ENCODE measurements around the gene TIMP4. TPM values are rescaled to one million over a fixed set of nuclear protein-coding genes. Genes with fewer than 3 reads are reported as not detected.

The TIMP4 gene
- polyA plus RNA-seq, 2 of the 4 experiments (the other 2 are of a cell fraction), result 15.7 to 16.0 TPM

DNA sequence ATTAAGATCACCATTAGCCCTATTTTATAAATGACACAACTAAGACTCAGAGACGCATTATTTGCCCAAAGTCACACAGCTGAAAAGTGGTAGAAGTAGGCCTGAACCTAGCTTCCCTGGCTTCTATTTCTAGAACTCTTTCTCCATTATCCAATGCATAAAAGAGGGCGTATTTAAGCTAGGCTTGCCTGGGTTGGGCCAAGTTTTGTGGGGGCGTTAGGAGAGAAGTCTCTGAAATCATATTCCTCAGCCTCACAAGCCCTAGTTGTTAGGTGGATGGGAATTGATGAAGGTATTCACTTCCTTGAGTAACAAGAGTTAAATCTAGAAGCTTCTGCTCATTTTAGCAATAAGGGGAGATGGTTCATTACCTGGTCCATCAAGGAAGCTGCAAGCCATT, 22.3 kb downstream of the TIMP4 start:
- H3K4me1 ChIP-seq, result no peaks in the 10 kb centered on the region
- DNase-seq (ENCODE audit: low read depth in 1 of 2, low spot score in 1 of 2) (no peak), ATAC-seq (no peak), FAIRE-seq (no peak)
- 79% methylated on average over 3 of the region's 3 CpGs for WGBS (ENCODE audit: missing lambda C conversion rate)
- no peaks in the 10 kb centered on the region for H3K9me3 ChIP-seq
- TF ChIP-seq HOXB5 (CRISPR knock-in tag; IDR thresholded peaks at IDR 0.05) (no peak), ESRRA (IDR thresholded peaks at IDR 0.05; ENCODE audit: borderline replicate concordance, low read length) (no peak), FOXS1 (CRISPR knock-in tag; IDR thresholded peaks at IDR 0.05) (no peak), MYC (IDR thresholded peaks at IDR 0.05; ENCODE audit: borderline replicate concordance, low read length) (no peak)
- POLR2A ChIA-PET, result no interaction called here
- no peak overlapping the region for H3K4me3 ChIP-seq
- no peak overlapping the region for H3K4me2 ChIP-seq
- CTCF ChIA-PET, result interaction anchor here (0.6 to 36.8 kb wide), 9 partner anchors 10 to 755 kb away, joined by 3 to 976 read pairs (median 16); partner anchors contain the start of gene TSEN2
- H3K27ac ChIP-seq, result no peak overlapping the region

DNA sequence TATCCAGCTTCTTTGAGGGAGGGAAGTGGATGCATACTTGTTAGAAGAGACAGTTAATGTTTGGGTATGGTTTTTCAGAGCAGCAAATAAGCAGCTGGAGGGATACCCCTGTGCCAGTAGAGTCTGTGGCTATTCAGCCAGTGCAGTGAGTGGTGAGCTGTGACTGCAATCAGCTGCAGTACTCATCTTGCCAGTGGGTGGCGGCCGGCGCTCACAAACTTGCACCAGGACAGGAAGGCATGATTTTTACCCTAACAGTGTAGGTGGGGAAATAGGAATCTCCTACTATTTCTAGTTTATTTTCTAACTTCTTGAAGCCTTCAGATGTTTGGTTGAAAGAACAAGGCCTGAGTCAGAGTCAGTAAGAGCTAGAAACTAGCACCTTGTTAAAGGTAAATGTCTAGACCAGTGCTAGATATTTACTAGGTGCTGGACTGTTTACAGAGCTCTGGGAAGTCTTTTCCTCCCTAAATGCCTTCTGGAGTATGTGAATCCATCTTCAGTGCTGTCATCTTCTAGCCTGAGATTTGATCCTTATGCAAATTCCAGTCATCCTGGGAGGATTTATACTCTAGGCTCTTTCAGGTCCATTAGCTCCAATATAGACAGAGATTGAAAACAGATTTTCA, 23.6 kb downstream of the TIMP4 start:
- ATAC-seq (peak; percentile 96), DNase-seq (ENCODE audit: low read depth in 1 of 2, low spot score in 1 of 2) (peak; percentile 64 to 66), FAIRE-seq (peak; percentile 49)
- Histone ChIP-seq H3K27ac (peak overlapping the region; percentile 0 to 39; a peak in 3 of 6 replicates), H3K4me2 (no peak overlapping the region), H3K9me3 (no peaks in the 10 kb centered on the region), H3K4me1 (no peaks in the 10 kb centered on the region), H3K4me3 (no peak overlapping the region)
- TF ChIP-seq RAD21 (conservative IDR thresholded peaks at IDR 0.05 in 1 of 2, IDR thresholded peaks at IDR 0.05 in 1 of 2) (peak; percentile 98), SMC3 (IDR thresholded peaks at IDR 0.05) (peak; percentile 96)
- TF ChIP-seq, protein P1, sequence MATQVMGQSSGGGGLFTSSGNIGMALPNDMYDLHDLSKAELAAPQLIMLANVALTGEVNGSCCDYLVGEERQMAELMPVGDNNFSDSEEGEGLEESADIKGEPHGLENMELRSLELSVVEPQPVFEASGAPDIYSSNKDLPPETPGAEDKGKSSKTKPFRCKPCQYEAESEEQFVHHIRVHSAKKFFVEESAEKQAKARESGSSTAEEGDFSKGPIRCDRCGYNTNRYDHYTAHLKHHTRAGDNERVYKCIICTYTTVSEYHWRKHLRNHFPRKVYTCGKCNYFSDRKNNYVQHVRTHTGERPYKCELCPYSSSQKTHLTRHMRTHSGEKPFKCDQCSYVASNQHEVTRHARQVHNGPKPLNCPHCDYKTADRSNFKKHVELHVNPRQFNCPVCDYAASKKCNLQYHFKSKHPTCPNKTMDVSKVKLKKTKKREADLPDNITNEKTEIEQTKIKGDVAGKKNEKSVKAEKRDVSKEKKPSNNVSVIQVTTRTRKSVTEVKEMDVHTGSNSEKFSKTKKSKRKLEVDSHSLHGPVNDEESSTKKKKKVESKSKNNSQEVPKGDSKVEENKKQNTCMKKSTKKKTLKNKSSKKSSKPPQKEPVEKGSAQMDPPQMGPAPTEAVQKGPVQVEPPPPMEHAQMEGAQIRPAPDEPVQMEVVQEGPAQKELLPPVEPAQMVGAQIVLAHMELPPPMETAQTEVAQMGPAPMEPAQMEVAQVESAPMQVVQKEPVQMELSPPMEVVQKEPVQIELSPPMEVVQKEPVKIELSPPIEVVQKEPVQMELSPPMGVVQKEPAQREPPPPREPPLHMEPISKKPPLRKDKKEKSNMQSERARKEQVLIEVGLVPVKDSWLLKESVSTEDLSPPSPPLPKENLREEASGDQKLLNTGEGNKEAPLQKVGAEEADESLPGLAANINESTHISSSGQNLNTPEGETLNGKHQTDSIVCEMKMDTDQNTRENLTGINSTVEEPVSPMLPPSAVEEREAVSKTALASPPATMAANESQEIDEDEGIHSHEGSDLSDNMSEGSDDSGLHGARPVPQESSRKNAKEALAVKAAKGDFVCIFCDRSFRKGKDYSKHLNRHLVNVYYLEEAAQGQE (IDR thresholded peaks at IDR 0.05), result no peak
- TF ChIP-seq, protein P2, sequence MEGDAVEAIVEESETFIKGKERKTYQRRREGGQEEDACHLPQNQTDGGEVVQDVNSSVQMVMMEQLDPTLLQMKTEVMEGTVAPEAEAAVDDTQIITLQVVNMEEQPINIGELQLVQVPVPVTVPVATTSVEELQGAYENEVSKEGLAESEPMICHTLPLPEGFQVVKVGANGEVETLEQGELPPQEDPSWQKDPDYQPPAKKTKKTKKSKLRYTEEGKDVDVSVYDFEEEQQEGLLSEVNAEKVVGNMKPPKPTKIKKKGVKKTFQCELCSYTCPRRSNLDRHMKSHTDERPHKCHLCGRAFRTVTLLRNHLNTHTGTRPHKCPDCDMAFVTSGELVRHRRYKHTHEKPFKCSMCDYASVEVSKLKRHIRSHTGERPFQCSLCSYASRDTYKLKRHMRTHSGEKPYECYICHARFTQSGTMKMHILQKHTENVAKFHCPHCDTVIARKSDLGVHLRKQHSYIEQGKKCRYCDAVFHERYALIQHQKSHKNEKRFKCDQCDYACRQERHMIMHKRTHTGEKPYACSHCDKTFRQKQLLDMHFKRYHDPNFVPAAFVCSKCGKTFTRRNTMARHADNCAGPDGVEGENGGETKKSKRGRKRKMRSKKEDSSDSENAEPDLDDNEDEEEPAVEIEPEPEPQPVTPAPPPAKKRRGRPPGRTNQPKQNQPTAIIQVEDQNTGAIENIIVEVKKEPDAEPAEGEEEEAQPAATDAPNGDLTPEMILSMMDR (IDR thresholded peaks at IDR 0.05), result peak; percentile 95
- WGBS (ENCODE audit: missing lambda C conversion rate), result 0% methylated on average over 3 of the region's 3 CpGs
- POLR2A ChIA-PET, result interaction anchor here (1.0 kb wide), 2 partner anchors 41 to 345 kb away, joined by 3 read pairs; no protein-coding TSS in a partner anchor
- CTCF ChIA-PET, result interaction anchor here (0.5 to 36.8 kb wide), 57 partner anchors 8 to 757 kb away, joined by 3 to 976 read pairs (median 4); partner anchors contain the start of genes TIMP4 and TSEN2

DNA sequence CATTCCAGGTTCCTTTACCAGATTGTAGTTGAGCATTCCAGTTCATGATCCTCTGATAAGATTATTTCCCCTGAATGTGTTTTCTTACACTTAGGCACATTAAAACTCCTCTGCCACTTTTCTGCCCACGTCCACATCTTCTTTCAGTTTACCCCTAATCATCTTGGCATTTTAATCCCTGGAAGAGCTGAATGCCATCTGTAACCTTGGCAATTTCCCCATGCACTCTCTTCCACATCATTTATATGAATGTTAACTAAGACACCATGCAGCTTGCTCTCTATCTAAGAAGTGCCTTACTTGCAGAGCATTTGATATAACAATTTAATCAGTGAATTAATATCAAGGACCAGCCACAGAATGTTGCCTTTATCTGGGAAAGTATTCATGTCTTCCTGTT, 25.8 kb downstream of the TIMP4 start:
- ChIA-PET POLR2A (no interaction called here), CTCF (interaction anchor here (0.7 to 36.8 kb wide), 9 partner anchors 9 to 709 kb away, joined by 3 to 976 read pairs (median 3); partner anchors contain the start of gene TSEN2)
- no peak overlapping the region for H3K4me3 ChIP-seq
- DNase-seq (ENCODE audit: low read depth in 1 of 2, low spot score in 1 of 2) (no peak), FAIRE-seq (no peak), ATAC-seq (no peak)
- no peaks in the 10 kb centered on the region for H3K9me3 ChIP-seq
- H3K4me1 ChIP-seq, result no peaks in the 10 kb centered on the region
- H3K27ac ChIP-seq, result no peak overlapping the region
- H3K4me2 ChIP-seq, result no peak overlapping the region
- TF ChIP-seq, protein P3, sequence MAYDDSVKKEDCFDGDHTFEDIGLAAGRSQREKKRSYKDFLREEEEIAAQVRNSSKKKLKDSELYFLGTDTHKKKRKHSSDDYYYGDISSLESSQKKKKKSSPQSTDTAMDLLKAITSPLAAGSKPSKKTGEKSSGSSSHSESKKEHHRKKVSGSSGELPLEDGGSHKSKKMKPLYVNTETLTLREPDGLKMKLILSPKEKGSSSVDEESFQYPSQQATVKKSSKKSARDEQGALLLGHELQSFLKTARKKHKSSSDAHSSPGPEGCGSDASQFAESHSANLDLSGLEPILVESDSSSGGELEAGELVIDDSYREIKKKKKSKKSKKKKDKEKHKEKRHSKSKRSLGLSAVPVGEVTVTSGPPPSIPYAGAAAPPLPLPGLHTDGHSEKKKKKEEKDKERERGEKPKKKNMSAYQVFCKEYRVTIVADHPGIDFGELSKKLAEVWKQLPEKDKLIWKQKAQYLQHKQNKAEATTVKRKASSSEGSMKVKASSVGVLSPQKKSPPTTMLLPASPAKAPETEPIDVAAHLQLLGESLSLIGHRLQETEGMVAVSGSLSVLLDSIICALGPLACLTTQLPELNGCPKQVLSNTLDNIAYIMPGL (CRISPR knock-in tag; IDR thresholded peaks at IDR 0.05; ENCODE audit: borderline replicate concordance), result no peak
- TF ChIP-seq MAZ (IDR thresholded peaks at IDR 0.05; ENCODE audit: borderline replicate concordance, low read depth, low read length), result no peak
- TF ChIP-seq RAD21 (conservative IDR thresholded peaks at IDR 0.05 in 1 of 2, IDR thresholded peaks at IDR 0.05 in 1 of 2), result no peak
- TF ChIP-seq HOXA7 (CRISPR knock-in tag; IDR thresholded peaks at IDR 0.05), result no peak
- no peak for TF ChIP-seq EP300 (IDR thresholded peaks at IDR 0.05)
- TF ChIP-seq, protein P4, sequence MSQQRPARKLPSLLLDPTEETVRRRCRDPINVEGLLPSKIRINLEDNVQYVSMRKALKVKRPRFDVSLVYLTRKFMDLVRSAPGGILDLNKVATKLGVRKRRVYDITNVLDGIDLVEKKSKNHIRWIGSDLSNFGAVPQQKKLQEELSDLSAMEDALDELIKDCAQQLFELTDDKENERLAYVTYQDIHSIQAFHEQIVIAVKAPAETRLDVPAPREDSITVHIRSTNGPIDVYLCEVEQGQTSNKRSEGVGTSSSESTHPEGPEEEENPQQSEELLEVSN (IDR thresholded peaks at IDR 0.05; ENCODE audit: borderline replicate concordance, low read depth), result no peak
- TF ChIP-seq, protein P5, sequence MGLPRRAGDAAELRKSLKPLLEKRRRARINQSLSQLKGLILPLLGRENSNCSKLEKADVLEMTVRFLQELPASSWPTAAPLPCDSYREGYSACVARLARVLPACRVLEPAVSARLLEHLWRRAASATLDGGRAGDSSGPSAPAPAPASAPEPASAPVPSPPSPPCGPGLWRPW (IDR thresholded peaks at IDR 0.05), result no peak
- TF ChIP-seq, protein P6, sequence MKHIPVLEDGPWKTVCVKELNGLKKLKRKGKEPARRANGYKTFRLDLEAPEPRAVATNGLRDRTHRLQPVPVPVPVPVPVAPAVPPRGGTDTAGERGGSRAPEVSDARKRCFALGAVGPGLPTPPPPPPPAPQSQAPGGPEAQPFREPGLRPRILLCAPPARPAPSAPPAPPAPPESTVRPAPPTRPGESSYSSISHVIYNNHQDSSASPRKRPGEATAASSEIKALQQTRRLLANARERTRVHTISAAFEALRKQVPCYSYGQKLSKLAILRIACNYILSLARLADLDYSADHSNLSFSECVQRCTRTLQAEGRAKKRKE (CRISPR knock-in tag; IDR thresholded peaks at IDR 0.05; ENCODE audit: low read depth), result no peak
- no peak for TF ChIP-seq NR3C1 (IDR thresholded peaks at IDR 0.05)
- WGBS (ENCODE audit: missing lambda C conversion rate), result 0% methylated on average over 1 of the region's 1 CpG

Data from A549 (cell line).